Measurements from ENCODE around the gene HOXB3.

- TF ChIP-seq CTCF (optimal IDR thresholded peaks at IDR 0.05 in 1 of 3, IDR thresholded peaks at IDR 0.05 in 1 of 3, conservative IDR thresholded peaks at IDR 0.05 in 1 of 3; ENCODE audit: extremely low read depth in 1 of 3, insufficient read depth in 2 of 3, low read length in 3 of 3), result no peak
- no peak for TF ChIP-seq EZH2 (IDR thresholded peaks at IDR 0.05; ENCODE audit: low read length)
These were observed 47.9 kb downstream of the HOXB3 start for GRCh38 chr17:48542114-48542656.
